ENCODE data around the gene RNF166. TPM values are rescaled to one million over a fixed set of nuclear protein-coding genes. Genes with fewer than 3 reads are reported as not detected.

RNF166 gene
- total and polyA plus RNA-seq, 2 donors (not counting 3 experiments of a cell fraction or from before 2014, with no cell fraction given) = 27.6 to 38.8 TPM

DNA sequence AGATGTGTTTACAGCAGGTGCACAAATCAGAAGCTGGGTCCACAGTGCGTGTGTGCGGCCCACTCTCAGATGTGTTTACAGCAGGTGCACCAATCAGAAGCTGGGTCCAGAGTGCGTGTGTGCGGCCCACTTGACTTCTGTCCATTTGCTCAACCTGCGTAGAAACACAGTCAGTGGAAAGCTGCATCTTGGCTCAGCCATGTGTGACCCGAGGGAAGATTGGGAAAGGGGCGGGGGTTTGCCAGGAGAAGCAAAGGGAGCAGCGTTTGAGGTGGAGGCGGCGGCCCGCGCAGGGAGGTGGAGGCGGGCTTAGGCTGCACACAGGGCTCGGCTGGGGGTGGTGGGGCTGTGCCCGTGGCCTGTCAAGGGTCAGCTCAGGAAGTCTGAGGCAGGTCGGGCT, 4.3 kb upstream of the RNF166 start:
- Histone ChIP-seq H3K27ac (ENCODE audit: insufficient read depth, low read depth, low read length) (no peak overlapping the region), H3K4me1 (ENCODE audit: control insufficient read depth, extremely low read depth, insufficient read depth, low read length) (peaks cover 5% of the 10 kb centered on the region), H4K20me1 (replicated peaks; ENCODE audit: control insufficient read depth, extremely low read depth, insufficient read depth, low read length) (no peaks in the 10 kb centered on the region), H3K36me3 (ENCODE audit: control insufficient read depth in 2 of 2, extremely low read depth in 1 of 2, insufficient read depth in 2 of 2, low read length in 2 of 2) (peaks cover 8 to 24% of the 10 kb centered on the region in 2 experiments), H3K9me1 (replicated peaks; ENCODE audit: control insufficient read depth, extremely low read depth, insufficient read depth, low read length) (no peaks in the 10 kb centered on the region), H3K27me3 (ENCODE audit: control insufficient read depth in 2 of 2, insufficient read depth in 2 of 2, low read length in 2 of 2) (no peaks in the 10 kb centered on the region), H3K9ac (replicated peaks; ENCODE audit: extremely low read depth, insufficient read depth, low read length) (no peak overlapping the region), H3K4me3 (replicated peaks in 1 of 3; ENCODE audit: insufficient read depth in 1 of 3, low read depth in 1 of 3, low read length in 3 of 3) (no peak overlapping the region), H3K4me2 (ENCODE audit: insufficient read depth, low read length) (no peak overlapping the region), H3K79me2 (ENCODE audit: control insufficient read depth, insufficient read depth, low read length) (peaks cover 29% of the 10 kb centered on the region), H2AFZ (ENCODE audit: low read depth, low read length) (no peak overlapping the region), H3K9me3 (replicated peaks; ENCODE audit: control insufficient read depth, insufficient read depth, low read length) (no peaks in the 10 kb centered on the region)
- TF ChIP-seq POLR2A (IDR thresholded peaks at IDR 0.05; ENCODE audit: low read depth, low read length) (no peak), POLR2AphosphoS5 (IDR thresholded peaks at IDR 0.05; ENCODE audit: insufficient read depth, low read depth, low read length) (no peak), JUN (IDR thresholded peaks at IDR 0.05; ENCODE audit: borderline replicate concordance, insufficient read depth, insufficient read length, low read depth) (no peak), FOS (IDR thresholded peaks at IDR 0.05; ENCODE audit: borderline replicate concordance, insufficient read depth, low read length) (no peak), EZH2 (IDR thresholded peaks at IDR 0.05; ENCODE audit: borderline replicate concordance, low read depth, low read length, severe bottlenecking) (no peak), MYC (IDR thresholded peaks at IDR 0.05; ENCODE audit: low read depth, low read length) (no peak), GATA2 (IDR thresholded peaks at IDR 0.05; ENCODE audit: insufficient read depth, insufficient read length, low read depth, low read length) (no peak)
- TF ChIP-seq, protein P1, sequence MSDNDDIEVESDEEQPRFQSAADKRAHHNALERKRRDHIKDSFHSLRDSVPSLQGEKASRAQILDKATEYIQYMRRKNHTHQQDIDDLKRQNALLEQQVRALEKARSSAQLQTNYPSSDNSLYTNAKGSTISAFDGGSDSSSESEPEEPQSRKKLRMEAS (IDR thresholded peaks at IDR 0.05; ENCODE audit: insufficient read depth, insufficient read length) = no peak
- TF ChIP-seq, protein P2, sequence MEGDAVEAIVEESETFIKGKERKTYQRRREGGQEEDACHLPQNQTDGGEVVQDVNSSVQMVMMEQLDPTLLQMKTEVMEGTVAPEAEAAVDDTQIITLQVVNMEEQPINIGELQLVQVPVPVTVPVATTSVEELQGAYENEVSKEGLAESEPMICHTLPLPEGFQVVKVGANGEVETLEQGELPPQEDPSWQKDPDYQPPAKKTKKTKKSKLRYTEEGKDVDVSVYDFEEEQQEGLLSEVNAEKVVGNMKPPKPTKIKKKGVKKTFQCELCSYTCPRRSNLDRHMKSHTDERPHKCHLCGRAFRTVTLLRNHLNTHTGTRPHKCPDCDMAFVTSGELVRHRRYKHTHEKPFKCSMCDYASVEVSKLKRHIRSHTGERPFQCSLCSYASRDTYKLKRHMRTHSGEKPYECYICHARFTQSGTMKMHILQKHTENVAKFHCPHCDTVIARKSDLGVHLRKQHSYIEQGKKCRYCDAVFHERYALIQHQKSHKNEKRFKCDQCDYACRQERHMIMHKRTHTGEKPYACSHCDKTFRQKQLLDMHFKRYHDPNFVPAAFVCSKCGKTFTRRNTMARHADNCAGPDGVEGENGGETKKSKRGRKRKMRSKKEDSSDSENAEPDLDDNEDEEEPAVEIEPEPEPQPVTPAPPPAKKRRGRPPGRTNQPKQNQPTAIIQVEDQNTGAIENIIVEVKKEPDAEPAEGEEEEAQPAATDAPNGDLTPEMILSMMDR (IDR thresholded peaks at IDR 0.05; ENCODE audit: extremely low read depth in 1 of 2, insufficient read depth in 1 of 2, low read depth in 1 of 2, low read length in 2 of 2) = no peak
- no TSS peak for BruUV-seq (replicated peaks)
- CTCF ChIA-PET = interaction anchor here (1.4 kb wide), 1 partner anchor 27 kb away, joined by 3 read pairs; no protein-coding TSS in a partner anchor
- POLR2A ChIA-PET = no interaction called here
- dilution Hi-C loops (cut with MboI; ENCODE audit: extremely low pct_ligation_motif_present, low sequenced_read_pairs) (no loop called here), intact Hi-C loops (cut with micrococcal nuclease) (no loop called here)
- DNase-seq (ENCODE audit: low read depth, low spot score) (no peak), FAIRE-seq (no peak)

Measured in endothelial cell of umbilical vein (primary cell).